Renal pelvis (tissue), 4 donors: ENCODE results near the gene FAM168A. TPM values are rescaled to one million over a fixed set of nuclear protein-coding genes. Genes with fewer than 3 reads are reported as not detected.

ENCODE experiments used
- DNase-seq: peaks from one replicate; pipeline ENCODE4 v3.0.0-alpha.2; 2013
- polyA plus RNA-seq, 3 donors: library from polyadenylated mRNA; unstranded; fragments of 120-200 nt; gene quantifications; one replicate each; pipeline ENCODE4 v1.2.1, GENCODE V29; 2013; ENCODE audit not compliant: insufficient read length in 3 of 3

The FAM168A gene
- polyA plus RNA-seq, 3 donors = 44.5 to 47.6 (median 47.3) TPM

DNA sequence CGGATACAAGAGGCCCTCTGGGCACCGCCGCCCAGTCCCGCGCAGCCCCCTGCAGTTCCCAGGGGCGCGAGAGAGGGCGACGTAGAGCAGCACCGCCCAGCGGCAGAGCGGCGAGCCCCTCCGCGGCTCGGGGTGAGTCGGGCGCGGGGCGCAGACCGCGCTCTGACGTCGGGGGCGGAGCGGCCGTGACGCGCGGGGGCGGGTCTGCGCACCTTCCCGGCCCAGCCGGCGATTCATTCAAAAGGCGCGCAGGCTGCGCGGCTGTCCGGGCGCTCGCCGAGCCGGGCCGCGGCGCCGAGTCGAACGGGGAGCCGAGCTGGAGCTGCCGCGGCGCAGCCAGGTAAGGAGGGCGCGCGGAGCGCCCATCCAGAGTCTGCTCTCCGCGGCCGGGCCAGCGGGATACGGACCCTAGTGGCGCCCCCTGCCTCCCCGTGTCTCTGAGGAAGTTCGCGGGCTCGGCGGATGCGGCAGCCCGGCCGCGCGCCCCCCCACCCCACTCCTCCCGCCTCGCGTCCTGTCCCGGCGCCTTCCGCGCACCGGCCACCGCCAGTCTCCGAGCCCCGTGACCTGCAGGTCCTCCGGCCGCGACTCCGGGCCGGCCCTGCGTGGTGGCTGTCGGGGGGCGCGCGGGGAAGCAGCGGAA is 221.6 kb downstream of the FAM168A start, which contains the start of gene RELT:
TSS of gene RELT (plus strand) at position 240 of the 643 bp plus-strand sequence. CDS start 12,738 bp downstream, outside the sequence.
- peak; percentile 90 for DNase-seq

- DNase-seq = no peak
These were observed 222.1 kb downstream of the FAM168A start for GRCh38 chr11:73375830-73376159.

- DNase-seq = no peak
These were observed 223.8 kb downstream of the FAM168A start for GRCh38 chr11:73374151-73374550.

DNA sequence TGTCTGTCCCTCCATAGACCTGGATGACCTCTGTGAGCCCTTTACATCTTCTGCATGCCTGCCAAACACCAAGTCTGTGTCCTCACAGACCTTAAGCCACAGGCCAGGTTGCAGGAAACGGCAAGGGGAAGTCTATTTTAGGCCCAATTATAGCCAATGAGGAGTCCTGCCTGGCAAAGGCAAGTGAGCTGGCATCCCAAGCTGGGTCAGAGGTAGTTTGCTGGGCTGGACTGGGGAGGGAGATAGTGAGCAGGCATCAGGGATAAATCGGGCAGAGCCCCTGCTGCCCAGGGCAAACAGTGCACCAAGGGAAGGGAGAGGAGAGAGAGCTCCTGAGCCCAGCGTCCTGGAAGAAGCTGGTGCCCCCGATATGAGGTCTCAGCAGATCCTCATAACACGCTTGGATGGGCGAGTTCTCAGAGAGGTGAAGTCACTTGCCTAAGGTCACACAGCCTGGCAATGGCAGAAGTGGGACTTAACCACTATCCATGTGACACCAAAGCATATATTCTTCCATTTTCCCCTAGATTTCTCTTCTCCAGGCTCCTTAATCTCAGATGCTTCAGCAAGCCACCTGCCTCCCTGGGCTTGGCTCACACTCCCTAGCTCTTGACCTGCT is 225.4 kb downstream of the FAM168A start:
- DNase-seq = no peak

GRCh38 chr11:73367482-73368024 is 230.4 kb downstream of the FAM168A start:
- no peak for DNase-seq

- no peak for DNase-seq
These were observed 231.0 kb downstream of the FAM168A start for GRCh38 chr11:73366953-73367352.

- no peak for DNase-seq
These were observed 231.7 kb downstream of the FAM168A start for GRCh38 chr11:73366265-73366610.

GRCh38 chr11:73365352-73366264 is 232.3 kb downstream of the FAM168A start:
- no peak for DNase-seq

DNA sequence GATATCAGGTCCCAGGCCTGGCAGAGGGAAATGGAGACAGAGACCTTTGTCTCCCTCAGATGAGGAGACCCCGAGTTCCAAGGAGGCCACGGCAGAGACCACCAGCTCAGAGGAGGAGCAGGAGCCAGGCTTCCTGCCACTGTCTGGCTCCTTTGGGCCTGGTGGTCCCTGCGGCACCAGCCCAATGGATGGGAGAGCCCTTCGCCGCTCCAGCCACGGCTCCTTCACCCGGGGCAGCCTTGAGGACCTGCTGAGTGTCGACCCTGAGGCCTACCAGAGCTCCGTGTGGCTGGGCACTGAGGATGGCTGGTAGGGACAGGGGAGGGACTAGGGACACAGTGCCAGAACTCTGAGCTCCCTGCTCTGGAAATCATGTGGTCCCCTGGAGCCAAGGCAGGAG is 234.8 kb downstream of the FAM168A start:
- no peak for DNase-seq

GRCh38 chr11:73361953-73362776 is 235.7 kb downstream of the FAM168A start:
- no peak for DNase-seq

- DNase-seq = no peak
These were observed 237.1 kb downstream of the FAM168A start for GRCh38 chr11:73360743-73361369.

DNA sequence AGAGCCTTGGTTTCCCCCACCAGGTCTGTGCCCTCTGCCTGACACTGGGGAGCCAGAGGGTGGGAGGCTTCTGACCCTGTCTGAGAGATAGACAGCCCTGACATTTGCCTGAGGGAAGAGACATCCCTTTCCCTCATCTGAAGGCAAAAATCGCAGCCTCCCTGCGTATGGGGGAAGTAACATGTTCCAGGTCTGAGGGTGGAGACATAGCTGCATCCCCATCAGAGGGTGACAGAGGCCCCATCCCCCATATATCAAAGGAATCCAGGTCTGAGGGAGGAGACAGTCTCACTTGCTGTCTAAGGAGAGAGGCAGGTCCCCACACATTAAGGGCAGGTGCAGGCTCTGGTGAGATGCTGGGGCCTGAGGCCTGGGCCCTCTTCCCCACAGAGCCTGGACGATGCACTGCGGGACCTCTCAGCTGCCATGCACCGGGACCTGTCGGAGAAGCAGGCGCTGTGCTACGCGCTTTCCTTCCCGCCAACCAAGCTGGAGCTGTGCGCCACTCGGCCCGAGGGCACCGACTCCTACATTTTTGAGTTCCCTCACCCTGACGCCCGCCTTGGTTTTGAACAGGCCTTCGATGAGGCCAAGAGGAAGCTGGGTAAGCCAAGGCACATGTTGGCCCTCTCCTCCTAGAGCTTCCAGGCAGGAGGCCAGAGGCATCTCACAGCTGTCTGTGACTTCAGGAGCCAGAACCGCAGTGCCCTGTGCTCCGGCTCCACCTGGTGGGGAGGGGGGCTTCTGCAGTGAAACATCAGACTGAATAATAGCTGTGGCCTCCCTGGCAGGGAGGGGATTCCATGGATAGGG is 237.8 kb downstream of the FAM168A start:
- no peak for DNase-seq

DNA sequence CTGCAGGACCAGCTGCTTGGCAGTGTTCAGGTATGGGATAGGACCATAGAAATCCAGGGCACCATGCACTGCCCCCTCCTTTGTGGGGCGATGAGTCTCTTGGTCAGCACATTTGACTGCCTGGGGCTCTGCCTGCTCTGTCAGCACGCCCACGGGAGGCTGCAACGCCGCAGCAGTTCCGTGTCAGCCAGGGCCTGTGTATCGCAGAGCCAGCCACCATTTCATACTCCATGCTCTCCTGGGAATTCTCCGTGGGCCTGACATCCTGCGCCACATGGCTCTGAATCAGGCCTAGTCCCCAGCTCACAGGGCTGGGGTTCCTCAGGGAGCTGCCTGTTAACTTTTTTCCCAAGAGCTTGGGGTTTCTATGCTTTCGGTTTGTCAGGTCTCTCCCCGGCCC is 238.6 kb downstream of the FAM168A start:
- DNase-seq = no peak

GRCh38 chr11:73358071-73358470 is 239.8 kb downstream of the FAM168A start:
- DNase-seq = no peak

GRCh38 chr11:73356979-73357860 is 240.7 kb downstream of the FAM168A start:
- DNase-seq = no peak

GRCh38 chr11:73355109-73355508 is 242.8 kb downstream of the FAM168A start:
- DNase-seq = no peak

- DNase-seq = no peak
These were observed 244.5 kb downstream of the FAM168A start for GRCh38 chr11:73353422-73353821.

DNA sequence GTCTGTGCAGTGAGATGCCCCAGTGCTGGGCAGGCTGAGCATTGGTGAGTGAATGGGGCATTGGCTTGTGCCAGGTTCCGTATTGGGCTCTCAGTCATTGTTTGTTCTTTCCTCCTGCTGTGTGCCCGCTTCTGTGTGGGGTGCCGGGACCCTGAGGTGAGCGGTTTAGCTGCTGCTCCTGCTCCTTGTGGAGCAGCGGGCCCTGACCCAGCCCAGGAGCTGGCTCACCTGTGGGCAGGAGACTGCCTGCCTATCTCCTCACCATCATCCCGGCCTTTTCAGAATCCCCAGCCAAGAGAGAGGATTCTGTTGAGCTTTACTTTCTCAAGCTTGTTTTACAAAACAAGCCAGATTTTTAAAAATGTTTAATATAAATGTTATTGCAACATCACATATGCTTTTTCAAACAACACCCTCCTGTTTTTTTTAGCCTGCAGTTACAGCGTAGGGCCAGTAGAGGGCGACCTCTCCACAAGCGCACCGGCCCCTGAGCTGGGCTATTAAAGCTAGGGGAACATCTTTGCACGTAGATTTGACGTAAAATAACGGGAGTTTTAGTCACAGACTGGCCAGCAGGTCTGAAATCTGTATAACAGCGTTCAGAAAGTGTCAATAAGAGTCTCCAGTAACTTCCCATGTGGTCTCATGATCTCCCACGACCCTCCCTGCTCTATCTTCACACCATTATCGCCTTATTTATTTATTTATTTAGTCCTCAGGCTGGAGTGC is 246.8 kb downstream of the FAM168A start:
- peak; percentile 47 for DNase-seq
